ENCODE results near the gene C20orf141. TPM values are rescaled to one million over a fixed set of nuclear protein-coding genes. Genes with fewer than 3 reads are reported as not detected.

Gene C20orf141
- total RNA-seq, 1 donor from 2014 or later, result not detected

GRCh38 chr20:2837221-2837960 is 22.6 kb downstream of the C20orf141 start:
- H3K36me3 Mint-ChIP-seq (ENCODE audit: low read depth), result peaks cover 16% of the 10 kb centered on the region
- no peak overlapping the region for H3K27ac Mint-ChIP-seq

GRCh38 chr20:2838170-2838797 is 23.5 kb downstream of the C20orf141 start:
- Mint-ChIP-seq H3K4me1 (ENCODE audit: low read depth) (peaks cover 13% of the 10 kb centered on the region), H3K27ac (no peak overlapping the region), H3K4me3 (peak overlapping the region; percentile 43), H3K36me3 (ENCODE audit: low read depth) (peaks cover 16% of the 10 kb centered on the region), H3K9me3 (no peaks in the 10 kb centered on the region), H3K27me3 (ENCODE audit: insufficient read depth) (no peaks in the 10 kb centered on the region)
- no peak for DNase-seq (ENCODE audit: low spot score)
- intact Hi-C loops (cut with micrococcal nuclease), result no loop called here

More at GRCh38 chr20:2837221-2837960, 22.6 kb downstream of the C20orf141 start:
- DNase-seq (ENCODE audit: low spot score), result no peak
- no peaks in the 10 kb centered on the region for H3K9me3 Mint-ChIP-seq
- H3K27me3 Mint-ChIP-seq (ENCODE audit: insufficient read depth), result no peaks in the 10 kb centered on the region
- intact Hi-C loops (cut with micrococcal nuclease), result no loop called here
- peaks cover 13% of the 10 kb centered on the region for H3K4me1 Mint-ChIP-seq (ENCODE audit: low read depth)
- no peak overlapping the region for H3K4me3 Mint-ChIP-seq

- H3K27me3 Mint-ChIP-seq (ENCODE audit: insufficient read depth), result no peaks in the 10 kb centered on the region
- H3K4me1 Mint-ChIP-seq (ENCODE audit: low read depth), result peaks cover 20% of the 10 kb centered on the region
- intact Hi-C loops (cut with micrococcal nuclease), result no loop called here
- peaks cover 19% of the 10 kb centered on the region for H3K36me3 Mint-ChIP-seq (ENCODE audit: low read depth)
- no peak for DNase-seq (ENCODE audit: low spot score)
- H3K27ac Mint-ChIP-seq, result peak overlapping the region; percentile 88
- H3K9me3 Mint-ChIP-seq, result no peaks in the 10 kb centered on the region
- H3K4me3 Mint-ChIP-seq, result peak overlapping the region; percentile 83
These were observed 24.3 kb downstream of the C20orf141 start for GRCh38 chr20:2838847-2839671.

- Mint-ChIP-seq H3K36me3 (ENCODE audit: low read depth) (peaks cover 24% of the 10 kb centered on the region), H3K9me3 (no peaks in the 10 kb centered on the region), H3K27me3 (ENCODE audit: insufficient read depth) (no peaks in the 10 kb centered on the region), H3K27ac (peak overlapping the region; percentile 88), H3K4me1 (ENCODE audit: low read depth) (peaks cover 27% of the 10 kb centered on the region), H3K4me3 (peak overlapping the region; percentile 83)
- DNase-seq (ENCODE audit: low spot score), result no peak
- intact Hi-C loops (cut with micrococcal nuclease), result loop anchor here (1.0 kb wide), 2 partner anchors 7 to 34 kb away; partner anchors contain the start of gene PTPRA
These were observed 24.9 kb downstream of the C20orf141 start for GRCh38 chr20:2839732-2840137.

- H3K27ac Mint-ChIP-seq, result peak within 1 kb of the TSS; percentile 88
- H3K27me3 Mint-ChIP-seq (ENCODE audit: insufficient read depth), result no peaks in the 10 kb centered on the region
- DNase-seq (ENCODE audit: low spot score), result peak; percentile 86
- H3K36me3 Mint-ChIP-seq (ENCODE audit: low read depth), result peaks cover 26% of the 10 kb centered on the region
- peak within 1 kb of the TSS; percentile 92 for H3K4me3 Mint-ChIP-seq
- no peaks in the 10 kb centered on the region for H3K9me3 Mint-ChIP-seq
- intact Hi-C loops (cut with micrococcal nuclease), result loop anchor here (1.0 kb wide), 2 partner anchors 8 to 33 kb away; partner anchors contain the start of gene PTPRA
- H3K4me1 Mint-ChIP-seq (ENCODE audit: low read depth), result peaks cover 32% of the 10 kb centered on the region
These were observed 25.6 kb downstream of the C20orf141 start, which contains the start of the genes PCED1A and VPS16 for GRCh38 chr20:2840138-2840966. Gene PCED1A (minus strand): TSS chr20:2840655. CDS start chr20:2839912, 743 bp downstream. Gene VPS16 (plus strand): TSS chr20:2840745. CDS start chr20:2840775, 30 bp downstream.

GRCh38 chr20:2840967-2841531 is 26.3 kb downstream of the C20orf141 start:
- Mint-ChIP-seq H3K4me3 (peak overlapping the region; percentile 92), H3K4me1 (ENCODE audit: low read depth) (peaks cover 32% of the 10 kb centered on the region), H3K36me3 (ENCODE audit: low read depth) (peaks cover 26% of the 10 kb centered on the region), H3K27ac (peak overlapping the region; percentile 82), H3K27me3 (ENCODE audit: insufficient read depth) (no peaks in the 10 kb centered on the region), H3K9me3 (no peaks in the 10 kb centered on the region)
- intact Hi-C loops (cut with micrococcal nuclease), result loop anchor here (1.0 kb wide), 2 partner anchors 9 to 32 kb away; partner anchors contain the start of gene PTPRA
- peak; percentile 35 for DNase-seq (ENCODE audit: low spot score)

- Mint-ChIP-seq H3K4me1 (ENCODE audit: low read depth) (peaks cover 24% of the 10 kb centered on the region), H3K27ac (no peak overlapping the region), H3K27me3 (ENCODE audit: insufficient read depth) (no peaks in the 10 kb centered on the region), H3K4me3 (no peak overlapping the region), H3K9me3 (no peaks in the 10 kb centered on the region), H3K36me3 (ENCODE audit: low read depth) (peaks cover 19% of the 10 kb centered on the region)
- no peak for DNase-seq (ENCODE audit: low spot score)
- intact Hi-C loops (cut with micrococcal nuclease), result no loop called here
These were observed 30.8 kb downstream of the C20orf141 start for GRCh38 chr20:2845607-2846006.

GRCh38 chr20:2846698-2847097 is 31.9 kb downstream of the C20orf141 start:
- Mint-ChIP-seq H3K9me3 (no peaks in the 10 kb centered on the region), H3K4me3 (no peak overlapping the region), H3K27ac (no peak overlapping the region), H3K27me3 (ENCODE audit: insufficient read depth) (no peaks in the 10 kb centered on the region), H3K4me1 (ENCODE audit: low read depth) (peaks cover 20% of the 10 kb centered on the region), H3K36me3 (ENCODE audit: low read depth) (peaks cover 19% of the 10 kb centered on the region)
- no peak for DNase-seq (ENCODE audit: low spot score)
- intact Hi-C loops (cut with micrococcal nuclease), result no loop called here

- Mint-ChIP-seq H3K36me3 (ENCODE audit: low read depth) (peaks cover 19% of the 10 kb centered on the region), H3K27ac (no peak overlapping the region), H3K4me1 (ENCODE audit: low read depth) (peaks cover 31% of the 10 kb centered on the region), H3K4me3 (no peak overlapping the region), H3K27me3 (ENCODE audit: insufficient read depth) (no peaks in the 10 kb centered on the region), H3K9me3 (no peaks in the 10 kb centered on the region)
- DNase-seq (ENCODE audit: low spot score), result no peak
- intact Hi-C loops (cut with micrococcal nuclease), result no loop called here
These were observed 33.0 kb downstream of the C20orf141 start for GRCh38 chr20:2847802-2848201.

GRCh38 chr20:2849529-2849928 is 34.7 kb downstream of the C20orf141 start:
- Mint-ChIP-seq H3K27ac (no peak overlapping the region), H3K4me1 (ENCODE audit: low read depth) (peaks cover 25% of the 10 kb centered on the region), H3K4me3 (no peak overlapping the region), H3K9me3 (no peaks in the 10 kb centered on the region), H3K27me3 (ENCODE audit: insufficient read depth) (no peaks in the 10 kb centered on the region), H3K36me3 (ENCODE audit: low read depth) (peaks cover 13% of the 10 kb centered on the region)
- DNase-seq (ENCODE audit: low spot score), result no peak
- intact Hi-C loops (cut with micrococcal nuclease), result no loop called here

- no peaks in the 10 kb centered on the region for H3K27me3 Mint-ChIP-seq (ENCODE audit: insufficient read depth)
These were observed 36.3 kb downstream of the C20orf141 start for GRCh38 chr20:2851086-2851485.

More at GRCh38 chr20:2851086-2851485, 36.3 kb downstream of the C20orf141 start:
- Mint-ChIP-seq H3K27ac (no peak overlapping the region), H3K4me3 (no peak overlapping the region), H3K9me3 (no peaks in the 10 kb centered on the region), H3K4me1 (ENCODE audit: low read depth) (peaks cover 18% of the 10 kb centered on the region), H3K36me3 (ENCODE audit: low read depth) (peaks cover 9% of the 10 kb centered on the region)
- intact Hi-C loops (cut with micrococcal nuclease), result loop anchor here (10.0 kb wide), 1 partner anchor 136 kb away; no protein-coding TSS in a partner anchor
- no peak for DNase-seq (ENCODE audit: low spot score)

All from activated T-helper 1 cell treated with anti-CD3 and anti-CD28 coated beads, Interleukin-12 subunit alpha, Interleukin-12 subunit beta, Interleukin-2, Interleukin-4 antibody, amounts not matched to agents 30 ng/mL and 10 ng/mL and 1 ng/mL, durations not matched to agents 14 hours and 24 hours and 36 hours (primary cell).